ENCODE measurements around the gene NCK2. TPM values are rescaled to one million over a fixed set of nuclear protein-coding genes. Genes with fewer than 3 reads are reported as not detected.

The NCK2 gene
- total and polyA plus RNA-seq, 2 donors from 2014 or later: 22.8 to 52.9 TPM

DNA sequence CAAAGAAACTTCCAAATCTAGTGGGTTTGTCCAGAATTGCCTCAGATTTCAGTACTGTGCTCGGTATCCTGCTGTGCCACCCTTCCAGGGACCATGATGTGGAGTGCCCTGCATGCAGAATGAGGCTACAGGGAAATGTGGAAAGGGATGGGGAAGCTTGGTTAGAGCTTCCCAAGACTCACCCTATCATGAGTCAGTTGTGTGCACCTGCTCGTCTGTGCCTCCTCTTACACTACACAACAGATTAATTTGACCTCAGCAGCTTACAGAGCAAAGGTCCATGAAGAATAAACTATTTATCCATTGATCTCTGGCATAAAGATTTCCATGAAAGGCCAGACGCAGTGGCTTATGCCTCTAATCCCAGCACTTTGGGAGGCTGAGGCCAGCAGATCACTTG lies 21.3 kb upstream of the NCK2 start:
- no peaks in the 10 kb centered on the region for H3K36me3 ChIP-seq (ENCODE audit: control insufficient read depth in 2 of 3, insufficient read depth in 3 of 3, low read length in 3 of 3)
- H3K9me3 ChIP-seq (ENCODE audit: control insufficient read depth in 2 of 3, insufficient read depth in 1 of 3, low read length in 3 of 3): peaks cover 0 to 4% (median 2%) of the 10 kb centered on the region in 3 donors
- no peak for TF ChIP-seq CTCF (IDR thresholded peaks at IDR 0.05; ENCODE audit: borderline replicate concordance, extremely low read depth, insufficient read depth)
- intact Hi-C loops (cut with DNase I): no loop called here
- H3K4me3 ChIP-seq (ENCODE audit: low read length in 3 of 3): no peak overlapping the region
- FAIRE-seq (no peak), DNase-seq (no peak)
- no peaks in the 10 kb centered on the region for H3K4me1 ChIP-seq (ENCODE audit: control insufficient read depth in 2 of 3, insufficient read depth in 2 of 3, low read depth in 1 of 3, low read length in 3 of 3)
- H3K27me3 ChIP-seq (ENCODE audit: control insufficient read depth, insufficient read depth, low read length): no peaks in the 10 kb centered on the region
- H3K27ac ChIP-seq (ENCODE audit: low read depth in 2 of 2, low read length in 2 of 2): no peak overlapping the region
- H3K9ac ChIP-seq (ENCODE audit: low read length in 3 of 3): no peak overlapping the region

- H3K4me3 ChIP-seq (ENCODE audit: low read length in 3 of 3): no peak overlapping the region
- no peak overlapping the region for H3K27ac ChIP-seq (ENCODE audit: low read depth in 2 of 2, low read length in 2 of 2)
- no peaks in the 10 kb centered on the region for H3K36me3 ChIP-seq (ENCODE audit: control insufficient read depth in 2 of 3, insufficient read depth in 3 of 3, low read length in 3 of 3)
- H3K27me3 ChIP-seq (ENCODE audit: control insufficient read depth, insufficient read depth, low read length): no peaks in the 10 kb centered on the region
- H3K9ac ChIP-seq (ENCODE audit: low read length in 3 of 3): no peak overlapping the region
- DNase-seq (peak in 2 of 5 donors; percentile 34 to 39), FAIRE-seq (no peak)
- no peaks in the 10 kb centered on the region for H3K4me1 ChIP-seq (ENCODE audit: control insufficient read depth in 2 of 3, insufficient read depth in 2 of 3, low read depth in 1 of 3, low read length in 3 of 3)
- TF ChIP-seq CTCF (IDR thresholded peaks at IDR 0.05; ENCODE audit: borderline replicate concordance, extremely low read depth, insufficient read depth): no peak
- intact Hi-C loops (cut with DNase I): no loop called here
- H3K9me3 ChIP-seq (ENCODE audit: control insufficient read depth in 2 of 3, insufficient read depth in 1 of 3, low read length in 3 of 3): peaks cover 0 to 4% (median 2%) of the 10 kb centered on the region in 3 donors
Measured at GRCh38 chr2:105725388-105725787, 19.3 kb upstream of the NCK2 start.

DNA sequence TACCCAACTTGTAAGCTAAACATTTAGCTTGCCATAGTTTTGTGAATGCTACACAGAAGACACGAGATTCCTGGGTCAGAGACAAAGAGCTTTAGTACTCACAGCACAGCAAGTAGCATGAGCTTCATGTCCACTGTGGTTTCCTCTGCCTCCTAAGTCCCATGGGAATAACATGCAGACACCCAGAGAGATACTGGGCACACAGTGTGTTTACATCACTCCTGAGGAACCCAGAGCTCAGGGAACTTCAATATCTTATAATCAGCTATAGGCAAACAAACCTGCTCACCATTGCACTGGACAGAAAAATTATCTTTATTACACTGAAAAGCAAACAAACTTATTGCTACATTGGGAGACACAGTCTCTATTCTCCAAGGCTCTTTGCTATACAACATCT lies 14.5 kb upstream of the NCK2 start:
- no peaks in the 10 kb centered on the region for H3K4me1 ChIP-seq (ENCODE audit: control insufficient read depth in 2 of 3, insufficient read depth in 2 of 3, low read depth in 1 of 3, low read length in 3 of 3)
- no peak overlapping the region for H3K9ac ChIP-seq (ENCODE audit: low read length in 3 of 3)
- H3K9me3 ChIP-seq (ENCODE audit: control insufficient read depth in 2 of 3, insufficient read depth in 1 of 3, low read length in 3 of 3): peaks cover 0 to 4% (median 2%) of the 10 kb centered on the region in 3 donors
- intact Hi-C loops (cut with DNase I): no loop called here
- no peaks in the 10 kb centered on the region for H3K27me3 ChIP-seq (ENCODE audit: control insufficient read depth, insufficient read depth, low read length)
- no peak for FAIRE-seq
- no peaks in the 10 kb centered on the region for H3K36me3 ChIP-seq (ENCODE audit: control insufficient read depth in 2 of 3, insufficient read depth in 3 of 3, low read length in 3 of 3)
- TF ChIP-seq CTCF (IDR thresholded peaks at IDR 0.05; ENCODE audit: borderline replicate concordance, extremely low read depth, insufficient read depth): no peak
- no peak overlapping the region for H3K27ac ChIP-seq (ENCODE audit: low read depth in 2 of 2, low read length in 2 of 2)
- DNase-seq: no peak
- no peak overlapping the region for H3K4me3 ChIP-seq (ENCODE audit: low read length in 3 of 3)

GRCh38 chr2:105731511-105731910 lies 13.2 kb upstream of the NCK2 start:
- H3K9ac ChIP-seq (ENCODE audit: low read length in 3 of 3): no peak overlapping the region
- intact Hi-C loops (cut with DNase I): no loop called here
- H3K27me3 ChIP-seq (ENCODE audit: control insufficient read depth, insufficient read depth, low read length): no peaks in the 10 kb centered on the region
- FAIRE-seq (no peak), DNase-seq (no peak)
- TF ChIP-seq CTCF (IDR thresholded peaks at IDR 0.05; ENCODE audit: borderline replicate concordance, extremely low read depth, insufficient read depth): no peak
- no peak overlapping the region for H3K4me3 ChIP-seq (ENCODE audit: low read length in 3 of 3)
- no peaks in the 10 kb centered on the region for H3K4me1 ChIP-seq (ENCODE audit: control insufficient read depth in 2 of 3, insufficient read depth in 2 of 3, low read depth in 1 of 3, low read length in 3 of 3)
- H3K9me3 ChIP-seq (ENCODE audit: control insufficient read depth in 2 of 3, insufficient read depth in 1 of 3, low read length in 3 of 3): peaks cover 0 to 4% (median 2%) of the 10 kb centered on the region in 3 donors
- no peak overlapping the region for H3K27ac ChIP-seq (ENCODE audit: low read depth in 2 of 2, low read length in 2 of 2)
- no peaks in the 10 kb centered on the region for H3K36me3 ChIP-seq (ENCODE audit: control insufficient read depth in 2 of 3, insufficient read depth in 3 of 3, low read length in 3 of 3)

Data from kidney (tissue), 14 donors.